ENCODE data around the gene HNRNPU.
"Not testable (repeated sequence)": the region's sequence is repeated elsewhere in the genome, so short reads cannot be mapped to it uniquely, and the experiment has no call there.

Gene HNRNPU

GRCh38 chr1:244843148-244843978 is 21.0 kb downstream of the HNRNPU start:
- FAIRE-seq (no peak), DNase-seq (ENCODE audit: extremely low spot score, insufficient read length, low read depth) (no peak)

DNA sequence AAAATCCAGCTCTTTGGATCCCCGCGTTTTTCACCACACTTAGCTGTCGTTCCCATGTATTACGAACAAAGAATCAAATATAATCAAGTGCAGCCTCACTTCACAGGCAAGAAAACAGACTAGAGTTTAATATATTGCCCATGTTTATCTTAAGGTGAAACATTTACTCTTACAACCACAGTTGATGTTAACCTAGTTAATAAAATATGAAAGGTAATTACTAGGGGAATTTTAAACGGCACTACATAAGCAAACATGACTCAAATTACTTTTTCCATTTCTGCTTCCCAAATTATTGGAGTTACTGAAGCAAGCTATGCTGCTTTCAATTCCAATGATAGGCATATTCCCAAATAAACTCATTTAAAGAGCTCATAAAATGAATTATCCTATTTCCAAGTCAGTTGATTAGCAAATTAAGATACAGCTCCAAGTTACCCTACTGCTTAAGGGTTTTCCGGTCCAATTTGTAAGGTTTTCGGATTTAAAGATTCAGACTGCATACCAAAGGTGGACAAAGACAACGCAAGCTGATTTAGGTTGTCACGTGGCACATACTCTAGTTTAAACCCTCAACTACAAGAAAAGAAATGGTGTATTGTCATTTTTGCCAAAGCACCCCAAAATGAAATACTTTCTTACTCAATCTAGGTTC is 22.9 kb downstream of the HNRNPU start:
- no peak for DNase-seq (ENCODE audit: extremely low spot score, insufficient read length, low read depth)

DNA sequence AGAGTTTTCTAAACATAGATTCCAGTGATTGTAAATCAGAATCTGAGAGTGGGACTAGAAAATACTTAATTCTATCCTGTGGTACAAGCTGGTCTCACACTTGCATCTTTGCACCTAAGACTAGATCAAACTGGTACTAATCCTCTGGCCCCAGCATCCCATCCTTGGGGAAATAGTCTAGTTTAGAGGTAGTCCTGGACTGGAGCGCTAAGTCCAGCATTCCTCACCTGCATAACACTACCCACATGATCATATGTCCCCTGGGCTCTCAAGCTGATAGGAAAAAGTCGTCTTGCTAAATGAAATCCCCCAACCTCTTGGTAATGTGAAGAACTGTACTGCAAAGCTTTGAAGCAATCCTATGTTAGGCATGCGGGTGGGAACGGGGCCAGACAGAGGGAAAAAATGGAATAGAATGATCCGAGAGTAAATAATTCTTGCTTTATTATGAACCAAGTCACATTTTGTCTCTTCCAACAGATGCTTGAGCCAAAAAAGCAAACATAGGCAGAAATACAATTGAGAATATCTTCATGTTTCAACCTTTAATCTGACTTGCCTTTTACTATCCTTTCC is 24.0 kb downstream of the HNRNPU start:
- FAIRE-seq (no peak), DNase-seq (ENCODE audit: extremely low spot score, insufficient read length, low read depth) (no peak)

More for the DNA sequence above, 22.9 kb downstream of the HNRNPU start:
- FAIRE-seq: no peak

DNA sequence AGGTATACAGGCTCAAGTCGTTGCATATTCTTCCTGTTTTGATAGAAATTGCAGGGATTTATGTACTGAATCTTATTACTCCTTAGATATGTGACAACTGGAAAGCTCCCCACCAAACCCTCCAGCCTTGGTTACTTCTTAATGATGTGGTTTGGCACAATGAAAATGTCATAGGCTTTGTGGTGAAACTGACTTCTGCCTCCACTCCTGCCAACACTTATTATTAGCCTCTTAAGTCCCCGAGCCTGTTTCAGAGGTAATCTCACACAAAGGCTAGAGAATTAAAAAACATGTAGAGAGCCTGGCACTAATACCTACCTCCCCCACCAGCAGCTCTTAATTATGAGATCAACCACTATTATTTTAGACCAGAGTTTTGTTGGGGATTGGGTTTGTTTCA is 24.7 kb downstream of the HNRNPU start:
- FAIRE-seq: no peak
- no peak for DNase-seq (ENCODE audit: extremely low spot score, insufficient read length, low read depth)

DNA sequence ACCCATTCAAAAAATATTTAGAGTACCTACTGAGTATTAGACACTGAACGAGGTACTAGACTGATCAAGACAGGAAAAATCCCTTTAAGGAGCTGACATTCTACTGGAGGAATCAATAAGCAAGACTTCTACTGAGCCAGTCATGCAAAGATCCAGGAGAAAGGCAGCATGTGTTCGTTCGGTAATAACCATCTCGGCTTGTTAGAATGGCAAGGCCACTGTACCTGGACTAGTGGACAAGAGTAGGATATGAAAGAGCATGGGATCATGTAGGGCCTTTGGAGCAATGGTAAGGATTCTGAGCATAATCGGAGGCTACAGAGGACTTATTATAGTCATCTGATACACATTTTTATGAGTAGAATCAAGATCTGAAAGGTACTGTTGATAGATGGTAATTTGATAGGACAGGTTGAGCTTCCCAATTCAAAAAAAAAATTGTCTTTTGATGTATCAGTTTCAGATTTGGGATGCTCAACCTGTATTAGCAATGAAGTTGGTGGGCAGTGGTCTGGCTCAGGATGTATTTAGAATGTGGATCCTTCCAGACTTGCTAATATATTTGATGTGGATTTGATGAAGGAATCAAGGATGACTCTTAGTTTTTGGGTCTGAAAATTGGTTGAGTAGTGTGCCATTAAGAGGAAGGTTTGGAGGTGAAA is 26.6 kb downstream of the HNRNPU start:
- FAIRE-seq: no peak
- DNase-seq (ENCODE audit: extremely low spot score, insufficient read length, low read depth): no peak

GRCh38 chr1:244836584-244836983 is 27.8 kb downstream of the HNRNPU start:
- FAIRE-seq (no peak), DNase-seq (ENCODE audit: extremely low spot score, insufficient read length, low read depth) (no peak)

- FAIRE-seq (peak; percentile 18), DNase-seq (ENCODE audit: extremely low spot score, insufficient read length, low read depth) (no peak)
These were observed 28.2 kb downstream of the HNRNPU start for GRCh38 chr1:244836135-244836521.

DNA sequence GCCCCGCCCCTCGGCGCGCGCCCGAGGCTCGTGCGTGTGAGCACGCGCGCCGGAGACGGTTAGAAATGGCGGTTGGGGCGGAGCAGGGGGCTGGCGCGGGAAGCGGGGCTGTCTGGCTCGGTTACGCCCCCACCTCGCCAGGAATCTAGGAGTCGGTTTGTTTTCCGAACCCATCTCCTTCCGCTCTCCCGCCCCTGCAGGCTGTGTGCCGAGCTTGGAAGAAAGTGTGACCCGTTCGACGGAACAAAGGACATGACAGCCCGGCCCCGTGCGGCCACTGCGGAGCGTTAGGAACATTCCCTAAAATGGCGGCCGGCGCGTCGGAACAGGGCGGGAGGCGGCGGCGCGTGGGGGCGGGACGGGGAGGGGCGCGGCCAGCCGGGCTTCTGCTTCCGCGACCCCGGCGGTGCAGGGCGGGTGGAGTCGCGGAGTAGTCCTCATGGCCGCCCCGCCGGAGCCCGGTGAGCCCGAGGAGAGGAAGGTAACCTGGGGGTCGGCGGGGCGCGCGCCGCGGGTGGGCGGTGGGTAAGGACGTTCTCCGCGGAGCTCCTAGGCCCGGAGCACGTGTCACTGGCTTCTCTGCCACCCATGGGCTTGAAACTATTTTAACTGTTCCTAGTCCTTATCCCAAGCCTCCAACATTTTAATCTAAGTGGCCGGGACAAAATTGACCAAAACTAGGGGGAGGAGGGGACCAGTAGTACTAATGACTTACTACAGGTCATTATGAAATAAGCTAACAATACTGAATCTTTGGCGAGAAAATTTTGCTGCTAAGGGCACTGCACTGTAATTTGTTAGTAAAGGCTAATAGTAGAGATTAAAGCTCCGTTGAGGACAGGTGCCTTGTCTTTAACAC is 28.8 kb downstream of the HNRNPU start, which contains the start of gene COX20:
Gene COX20, plus strand, starts transcription at position 383 of the 859 bp plus-strand sequence. Its CDS starts 57 bp downstream, at position 440.
- FAIRE-seq (no peak), DNase-seq (ENCODE audit: extremely low spot score, insufficient read length, low read depth) (peak; percentile 73)

GRCh38 chr1:244834543-244835275 is 29.6 kb downstream of the HNRNPU start:
- peak; percentile 83 for FAIRE-seq
- peak; percentile 61 for DNase-seq (ENCODE audit: extremely low spot score, insufficient read length, low read depth)

GRCh38 chr1:244833734-244834542 is 30.4 kb downstream of the HNRNPU start:
- DNase-seq (ENCODE audit: extremely low spot score, insufficient read length, low read depth) (no peak), FAIRE-seq (peak; percentile 48)

DNA sequence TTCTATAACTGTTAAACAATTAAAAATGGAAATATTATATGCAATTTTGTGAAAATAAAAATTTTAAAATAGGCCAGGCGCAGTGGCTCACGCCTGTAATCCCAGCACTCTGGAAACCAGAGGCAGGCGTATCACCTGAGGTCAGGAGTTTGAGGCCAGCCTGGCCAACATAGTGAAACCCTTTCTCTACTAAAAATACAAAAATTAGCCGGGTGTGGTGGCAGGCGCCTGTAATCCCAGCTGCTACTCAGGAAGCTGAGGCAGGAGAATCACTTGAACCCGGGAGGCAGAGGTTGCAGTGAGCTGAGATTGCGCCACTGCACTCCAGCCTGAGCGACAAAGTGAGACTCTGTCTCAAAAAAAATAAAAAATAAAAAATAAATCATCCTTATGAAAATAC is 31.1 kb downstream of the HNRNPU start:
- FAIRE-seq; DNase-seq (ENCODE audit: extremely low spot score, insufficient read length, low read depth): not testable (repeated sequence)

GRCh38 chr1:244830639-244831038 is 33.7 kb downstream of the HNRNPU start:
- FAIRE-seq: no peak
- no peak for DNase-seq (ENCODE audit: extremely low spot score, insufficient read length, low read depth)

DNA sequence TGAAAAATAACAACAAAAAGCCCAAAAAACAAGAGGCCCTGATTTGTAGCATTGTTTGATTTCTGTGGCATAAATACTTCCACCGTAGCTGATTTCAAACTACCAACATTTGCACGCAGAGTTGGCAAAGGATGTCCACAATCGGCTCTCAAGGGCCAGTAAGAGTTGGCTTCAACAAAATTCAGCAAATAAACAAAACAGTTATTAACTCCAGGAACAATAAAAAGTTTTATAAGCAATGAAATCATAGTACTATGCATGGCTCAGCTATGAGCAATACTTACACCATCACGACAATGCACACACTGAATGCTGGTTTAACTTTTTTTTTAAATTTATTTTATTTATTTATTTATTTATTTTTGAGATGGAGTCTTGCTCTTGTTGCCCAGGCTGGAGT is 37.6 kb downstream of the HNRNPU start:
- DNase-seq (ENCODE audit: extremely low spot score, insufficient read length, low read depth) (no peak), FAIRE-seq (no peak)

DNA sequence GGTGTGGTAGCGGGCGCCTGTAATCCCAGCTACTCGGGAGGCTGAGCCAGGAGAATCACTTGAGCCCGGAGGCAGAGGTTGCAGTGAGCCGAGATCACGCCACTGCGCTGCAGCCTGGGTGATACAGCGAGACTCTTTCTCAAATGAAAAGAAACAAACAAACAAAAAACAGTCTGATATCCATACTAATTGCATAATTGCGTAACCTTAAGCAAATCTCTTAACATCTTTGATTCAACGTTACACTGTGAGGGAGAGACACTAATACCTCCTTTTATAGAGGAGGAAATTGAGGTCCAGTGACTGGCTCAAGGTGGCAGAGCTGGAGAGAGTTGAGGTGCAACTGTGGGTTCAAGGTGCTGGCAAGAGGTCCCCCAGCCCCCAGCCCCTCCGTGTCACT is 41.5 kb downstream of the HNRNPU start:
- DNase-seq (ENCODE audit: extremely low spot score, insufficient read length, low read depth): no peak
- no peak for FAIRE-seq

- DNase-seq (ENCODE audit: extremely low spot score, insufficient read length, low read depth): no peak
- no peak for FAIRE-seq
These were observed 43.2 kb downstream of the HNRNPU start for GRCh38 chr1:244821134-244821533.

DNA sequence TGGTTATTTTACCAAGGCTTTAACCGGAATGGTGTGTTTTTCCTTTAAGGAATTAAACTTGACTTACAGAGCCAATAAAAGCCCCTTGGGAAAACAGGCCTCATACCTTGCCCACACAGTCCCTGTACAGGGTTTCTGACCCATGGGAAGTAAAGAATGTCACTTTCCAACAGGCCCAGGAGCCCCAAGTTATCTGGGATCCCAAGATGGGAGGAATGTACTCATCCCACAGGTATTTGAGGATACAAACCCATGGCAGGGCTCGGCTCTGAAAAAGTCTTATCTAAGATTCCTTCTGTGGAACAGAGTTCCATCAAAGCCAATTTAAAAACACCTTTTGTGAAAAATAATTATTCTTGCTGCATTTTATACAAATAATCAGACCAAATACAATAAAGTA is 44.2 kb downstream of the HNRNPU start:
- no peak for FAIRE-seq
- no peak for DNase-seq (ENCODE audit: extremely low spot score, insufficient read length, low read depth)

GRCh38 chr1:244817415-244817894 is 46.9 kb downstream of the HNRNPU start:
- DNase-seq (ENCODE audit: extremely low spot score, insufficient read length, low read depth): no peak
- no peak for FAIRE-seq

- DNase-seq (ENCODE audit: extremely low spot score, insufficient read length, low read depth): no peak
- no peak for FAIRE-seq
These were observed 48.7 kb downstream of the HNRNPU start for GRCh38 chr1:244815600-244816099.
